ENCODE results near the gene ASCC2. TPM values are rescaled to one million over a fixed set of nuclear protein-coding genes. Genes with fewer than 3 reads are reported as not detected.

The ASCC2 gene
- total and polyA plus RNA-seq, 2 experiments from 2014 or later = 30.5 to 31.3 TPM

- no peak for ATAC-seq
- no peak overlapping the region; the same call in 1 of the 2 replicates for H3K27ac Mint-ChIP-seq
- H3K27ac ChIP-seq (ENCODE audit: low read depth) = no peak overlapping the region
These were observed 79.1 kb downstream of the ASCC2 start for GRCh38 chr22:29758959-29759358.

More at GRCh38 chr22:29758959-29759358, 79.1 kb downstream of the ASCC2 start:
- H3K27me3 Mint-ChIP-seq (ENCODE audit: insufficient read depth, low read depth, poor library complexity) = peaks cover 4% of the 10 kb centered on the region
- no peaks in the 10 kb centered on the region; the same call in 2 of the 3 replicates for H3K4me1 Mint-ChIP-seq
- Histone ChIP-seq H4K20me1 (replicated peaks; ENCODE audit: insufficient read depth) (peaks cover 4% of the 10 kb centered on the region; the same call in 1 of the 2 replicates), H3K9me2 (ENCODE audit: insufficient read depth) (no peaks in the 10 kb centered on the region), H3K4me3 (no peak overlapping the region), H3K79me2 (replicated peaks; ENCODE audit: insufficient read depth) (no peaks in the 10 kb centered on the region), H3K36me3 (ENCODE audit: insufficient read depth) (no peaks in the 10 kb centered on the region), H3K4me2 (no peak overlapping the region), H3K4me1 (ENCODE audit: insufficient read depth) (no peaks in the 10 kb centered on the region), H2AFZ (no peak overlapping the region), H3K27me3 (ENCODE audit: insufficient read depth) (no peaks in the 10 kb centered on the region), H3F3A (replicated peaks; ENCODE audit: low read depth) (no peaks in the 10 kb centered on the region)
- no peak for TF ChIP-seq ZNF114 (CRISPR knock-in tag; IDR thresholded peaks at IDR 0.05)
- no peak for TF ChIP-seq CTCF (conservative IDR thresholded peaks at IDR 0.05; ENCODE audit: low read depth in 2 of 2)
- TF ChIP-seq REST (IDR thresholded peaks at IDR 0.05; ENCODE audit: unreplicated experiment) = no peak
- TF ChIP-seq ZNF462 (CRISPR knock-in tag; IDR thresholded peaks at IDR 0.05) = no peak
- TF ChIP-seq POLR2AphosphoS5 (IDR thresholded peaks at IDR 0.05; ENCODE audit: low read depth) = no peak
- no peak for TF ChIP-seq NANOG (IDR thresholded peaks at IDR 0.05; ENCODE audit: borderline replicate concordance)
- TF ChIP-seq STAT1 (IDR thresholded peaks at IDR 0.05; ENCODE audit: unreplicated experiment) = no peak
- TF ChIP-seq CREB1 (CRISPR knock-in tag; IDR thresholded peaks at IDR 0.05; ENCODE audit: low read depth) = no peak
- no peak for TF ChIP-seq JUNB (IDR thresholded peaks at IDR 0.05; ENCODE audit: unreplicated experiment)
- TF ChIP-seq ETS1 (IDR thresholded peaks at IDR 0.05) = no peak
- no peaks in the 10 kb centered on the region for H3K36me3 Mint-ChIP-seq (ENCODE audit: low read depth)
- DNase-seq (ENCODE audit: low spot score) = no peak
- H3K9me3 Mint-ChIP-seq = no peaks in the 10 kb centered on the region
- no peak overlapping the region for H3K4me3 Mint-ChIP-seq
